Stomach (tissue), 4 donors: Measurements from ENCODE around the gene KCNJ15.

Source experiments
- CTCF ChIP-seq, 7 experiments: fragments of 450-650 bp in 4 of 7; fragments of 200-600 bp in 3 of 7; sonication (generic) in 3 of 7; IDR thresholded peaks; one replicate each; pipeline ENCODE4 v1.5.1; 2016 to 2019; ENCODE audit warnings: antibody characterized with exemption in 7 of 7, control low read depth in 2 of 7, mild to moderate bottlenecking in 1 of 7
- POLR2A ChIP-seq, 4 donors: fragments of 450-650 bp; IDR thresholded peaks; one replicate each; pipeline ENCODE4 v1.6.1; 2016; ENCODE audit warnings: antibody characterized with exemption in 4 of 4, control low read depth in 2 of 4, mild to moderate bottlenecking in 1 of 4, moderate library complexity in 1 of 4
- POLR2AphosphoS5 ChIP-seq, 3 donors: sonication (generic); formaldehyde crosslinking; IDR thresholded peaks; one replicate each; pipeline ENCODE4 v1.6.1; 2016; ENCODE audit warnings: antibody characterized with exemption in 3 of 3

DNA sequence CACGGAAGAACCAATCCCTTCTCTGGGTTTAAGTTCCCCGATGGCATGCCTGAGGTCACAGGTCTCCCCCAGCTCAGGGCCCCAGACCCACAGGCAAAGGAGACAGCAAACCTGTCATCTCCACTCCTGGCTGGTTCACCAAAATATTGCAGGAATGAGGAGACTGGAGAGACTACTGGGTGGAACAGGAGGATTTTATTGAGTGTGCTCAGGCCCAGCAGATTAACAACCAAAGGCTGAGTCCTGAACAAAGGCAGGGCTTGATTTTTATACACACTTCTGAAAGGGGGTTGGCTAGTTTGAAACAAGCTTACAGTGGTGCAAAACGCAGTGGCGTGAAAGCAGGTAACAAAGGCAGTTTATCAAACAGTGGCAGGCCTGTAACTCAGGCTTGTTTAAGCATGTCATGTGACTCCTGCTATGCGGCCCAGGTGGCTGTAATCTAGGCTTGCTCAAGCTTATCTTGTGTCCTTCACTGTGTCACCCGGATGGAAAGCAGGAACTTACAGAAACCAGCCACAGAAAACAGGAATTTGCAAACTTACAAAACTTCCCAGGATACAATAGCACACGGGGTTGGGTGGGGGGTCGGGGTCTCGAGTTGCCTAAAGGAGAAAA, 27.4 kb upstream of the KCNJ15 start:
- TF ChIP-seq CTCF (IDR thresholded peaks at IDR 0.05) (no peak), POLR2AphosphoS5 (IDR thresholded peaks at IDR 0.05) (no peak), POLR2A (IDR thresholded peaks at IDR 0.05) (no peak)
